HG02885 (cell line): ENCODE measurements around the gene ACOX1.

Source experiments
- ATAC-seq: cut with Tn5 transposase; IDR thresholded peaks from one replicate; pipeline ENCODE4 v1.9.1; 2021; ENCODE audit warnings: mild to moderate bottlenecking; ENCODE audit not compliant: unreplicated experiment, poor library complexity

ACOX1 gene

DNA sequence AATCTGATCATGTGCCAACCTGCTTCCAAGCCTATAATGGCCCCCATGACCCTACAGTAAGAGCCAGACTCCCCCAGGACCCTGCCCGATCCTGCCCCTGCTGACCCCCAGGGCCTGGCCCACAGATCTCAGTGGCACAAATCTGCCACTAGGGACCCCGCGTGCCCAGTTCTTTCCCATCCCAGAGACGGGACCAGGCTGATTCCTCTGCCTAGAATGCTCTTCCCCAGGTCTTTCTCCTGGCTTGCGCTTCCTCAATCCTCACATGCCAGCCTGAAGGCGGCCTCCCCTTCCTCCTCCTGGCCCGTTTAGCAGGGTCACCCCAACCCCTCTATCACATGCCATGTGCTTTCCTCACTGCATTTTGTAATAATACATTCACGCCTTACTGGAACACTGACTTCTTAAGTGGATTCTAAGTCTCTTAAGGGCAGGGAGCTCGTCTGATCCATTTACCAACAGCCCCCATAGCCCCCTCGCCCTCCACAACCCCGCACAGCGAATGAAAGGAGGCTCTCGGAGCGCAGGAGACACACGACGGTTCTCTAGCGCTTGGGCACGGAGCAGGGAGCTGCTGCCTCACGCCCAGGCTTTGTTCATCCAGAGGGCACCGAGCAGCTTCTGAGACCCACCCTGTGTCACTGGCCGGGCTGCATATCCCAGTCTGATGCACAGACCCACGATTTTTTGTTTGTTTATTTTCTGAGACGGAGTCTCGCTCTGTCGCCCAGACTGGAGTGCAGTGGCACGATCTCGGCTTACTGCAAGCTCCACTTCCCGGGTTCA, 83.4 kb downstream of the ACOX1 start:
- no peak for ATAC-seq

GRCh38 chr17:75894049-75894733, 84.8 kb downstream of the ACOX1 start:
- ATAC-seq = no peak

DNA sequence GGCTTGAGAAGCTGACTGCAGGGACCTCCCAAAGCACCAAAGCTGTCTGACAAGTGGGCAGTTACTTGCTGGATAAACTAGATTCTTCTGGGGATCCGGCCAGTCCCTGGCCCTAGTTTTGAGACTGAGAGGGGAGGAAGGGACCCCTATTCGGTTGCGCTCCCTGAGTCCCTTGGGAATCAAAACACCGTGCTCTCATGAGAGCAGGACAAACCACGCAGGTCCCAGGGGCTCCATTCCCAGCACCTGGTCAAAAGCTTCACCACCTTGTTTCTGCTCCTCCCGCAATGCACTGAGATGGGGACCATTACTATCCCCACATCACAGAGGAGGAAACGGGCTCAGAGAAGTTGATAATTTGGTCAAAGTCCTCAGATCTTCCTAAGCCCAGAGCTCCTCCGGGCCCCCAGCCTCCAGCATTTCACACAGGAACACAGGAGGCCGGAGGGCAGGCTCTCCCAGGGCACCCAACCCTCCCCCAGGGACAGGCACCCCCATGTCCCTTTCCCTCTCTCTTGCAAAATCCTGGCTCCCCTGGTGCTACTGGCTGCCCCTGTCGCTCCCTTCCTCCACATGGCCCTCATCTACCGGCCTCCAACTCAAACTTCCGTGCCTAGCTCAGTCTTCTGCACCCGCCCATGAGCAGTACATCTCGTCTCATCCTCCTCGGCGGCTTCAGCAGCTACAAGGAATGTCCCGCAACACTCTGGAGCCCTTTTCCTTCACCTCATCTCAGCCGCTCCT, 85.5 kb downstream of the ACOX1 start:
- ATAC-seq = no peak

DNA sequence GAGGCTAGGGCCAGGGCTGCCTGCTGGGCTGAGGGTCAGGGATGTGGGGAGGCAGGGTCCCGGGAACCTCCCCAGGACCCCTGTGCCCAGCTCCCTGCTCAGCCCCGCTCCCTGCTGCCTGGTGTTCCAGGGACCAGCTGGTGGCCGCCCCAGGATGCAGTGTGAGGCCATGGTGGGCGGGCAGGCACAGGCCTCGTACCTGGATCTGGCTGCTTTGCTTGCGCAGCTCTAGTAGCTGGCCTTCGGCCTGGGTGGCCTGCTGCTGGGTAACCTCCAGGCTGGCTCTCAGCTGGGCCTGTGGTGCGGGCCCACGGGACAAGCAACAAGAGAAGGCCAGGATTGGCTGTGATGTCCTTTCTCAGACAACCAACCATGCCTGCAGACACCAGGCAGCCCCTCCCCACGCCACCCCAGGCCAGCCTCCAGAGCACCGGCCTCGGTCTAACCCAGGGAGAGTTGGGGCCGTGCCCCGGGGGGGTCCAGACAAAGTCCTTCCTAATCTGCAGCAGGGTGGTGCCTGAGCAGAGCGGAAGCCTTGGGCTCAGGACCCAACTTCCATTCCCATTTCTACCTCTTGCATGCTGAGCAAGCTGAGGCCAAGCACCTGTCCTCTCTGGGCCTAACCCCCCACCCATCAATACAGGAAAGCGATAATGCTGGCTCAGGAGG, 86.3 kb downstream of the ACOX1 start:
- ATAC-seq = no peak

GRCh38 chr17:75891605-75892555, 87.1 kb downstream of the ACOX1 start:
- no peak for ATAC-seq
